IMR-90 (cell line): ENCODE measurements around the gene BAHD1.

Experiments used
- BHLHE40 ChIP-seq: fragments of 150-350 bp; IDR thresholded peaks from 2 replicates; pipeline ENCODE4 v1.6.1; 2016; ENCODE audit warnings: mild to moderate bottlenecking, low read depth, low read length
- CEBPB ChIP-seq: IDR thresholded peaks from 2 replicates; pipeline ENCODE4 v1.6.1; 2012; ENCODE audit warnings: low read depth, low read length, improper control_type of control experiment
- CTCF ChIP-seq: conservative IDR thresholded peaks from 2 replicates; pipeline ENCODE4 v1.5.1; 2012; ENCODE audit warnings: mild to moderate bottlenecking, low read depth, low read length, improper control_type of control experiment
- FOS ChIP-seq: fragments of 150-350 bp; IDR thresholded peaks from 2 replicates; pipeline ENCODE4 v1.6.1; 2016; ENCODE audit warnings: low read depth, low read length
- MAFK ChIP-seq: IDR thresholded peaks from 2 replicates; pipeline ENCODE4 v1.6.1; 2012; ENCODE audit warnings: low read depth, low read length, improper control_type of control experiment
- MAZ ChIP-seq: IDR thresholded peaks from 2 replicates; pipeline ENCODE4 v1.6.1; 2012; ENCODE audit warnings: low read depth, mild to moderate bottlenecking, low read length, improper control_type of control experiment, moderate library complexity, borderline replicate concordance
- MXI1 ChIP-seq: IDR thresholded peaks from 2 replicates; pipeline ENCODE4 v1.6.1; 2012; ENCODE audit warnings: low read depth, mild to moderate bottlenecking, low read length, moderate library complexity, borderline replicate concordance
- POLR2A ChIP-seq: IDR thresholded peaks from 2 replicates; pipeline ENCODE4 v1.6.1; 2012; ENCODE audit warnings: mild to moderate bottlenecking, low read depth, low read length
- RCOR1 ChIP-seq: IDR thresholded peaks from 2 replicates; pipeline ENCODE4 v1.6.1; 2012; ENCODE audit warnings: mild to moderate bottlenecking, low read length, improper control_type of control experiment; ENCODE audit not compliant: insufficient replicate concordance
- SMC3 ChIP-seq: fragments of 150-350 bp; IDR thresholded peaks from 2 replicates; pipeline ENCODE4 v1.6.1; 2016; ENCODE audit warnings: low read depth, mild to moderate bottlenecking, antibody characterized with exemption, low read length, moderate library complexity

- TF ChIP-seq CTCF, result no peak
- no peak for TF ChIP-seq MAFK
- no peak for TF ChIP-seq POLR2A
- no peak for TF ChIP-seq MXI1
- TF ChIP-seq BHLHE40, result no peak
- no peak for TF ChIP-seq SMC3
- TF ChIP-seq CEBPB, result no peak
- no peak for TF ChIP-seq FOS
- no peak for TF ChIP-seq RCOR1
- no peak for TF ChIP-seq MAZ
These were observed 11.7 kb downstream of the BAHD1 start for GRCh38 chr15:40452296-40453090.
